Measurements from ENCODE around the gene WDR76.
"Not testable (repeated sequence)": the region's sequence is repeated elsewhere in the genome, so short reads cannot be mapped to it uniquely, and the experiment has no call there.

The WDR76 gene

GRCh38 chr15:43828061-43828657 lies 1.4 kb downstream of the WDR76 start:
- peak overlapping the region; percentile 90 for H3K4me2 ChIP-seq (ENCODE audit: low read length)
- no peaks in the 10 kb centered on the region for H4K20me1 ChIP-seq (ENCODE audit: insufficient read depth, low read length)
- H3K4me1 ChIP-seq (ENCODE audit: insufficient read depth, low read length, severe bottlenecking), result peaks cover 68% of the 10 kb centered on the region
- H3K9me2 ChIP-seq (ENCODE audit: low read depth, low read length), result no peaks in the 10 kb centered on the region
- TF ChIP-seq EZH2 (IDR thresholded peaks at IDR 0.05; ENCODE audit: borderline replicate concordance, low read length) (no peak), CTCF (IDR thresholded peaks at IDR 0.05; ENCODE audit: low read length) (no peak)
- H3K36me3 ChIP-seq (ENCODE audit: insufficient read depth, low read length), result peaks cover 51% of the 10 kb centered on the region
- H3K79me2 ChIP-seq (ENCODE audit: insufficient read depth, low read length), result peaks cover 72% of the 10 kb centered on the region
- H2AFZ ChIP-seq (ENCODE audit: low read length), result no peak overlapping the region
- H3K9me3 ChIP-seq (ENCODE audit: low read length), result no peaks in the 10 kb centered on the region
- H3K9ac ChIP-seq (ENCODE audit: low read length), result peak overlapping the region; percentile 88
- H3F3A ChIP-seq (ENCODE audit: insufficient read depth, low read length), result no peaks in the 10 kb centered on the region
- H3K4me3 ChIP-seq (ENCODE audit: low read depth, low read length, poor library complexity, severe bottlenecking), result peak overlapping the region; percentile 80
- no peaks in the 10 kb centered on the region for H3K27me3 ChIP-seq (ENCODE audit: insufficient read depth, low read length)
- peak overlapping the region; percentile 81 for H3K27ac ChIP-seq (ENCODE audit: low read depth, low read length, poor library complexity, severe bottlenecking)

GRCh38 chr15:43829951-43830540 lies 3.2 kb downstream of the WDR76 start:
- H3F3A ChIP-seq (ENCODE audit: insufficient read depth, low read length); H2AFZ ChIP-seq (ENCODE audit: low read length); H3K9me2 ChIP-seq (ENCODE audit: low read depth, low read length); H3K9me3 ChIP-seq (ENCODE audit: low read length); H4K20me1 ChIP-seq (ENCODE audit: insufficient read depth, low read length); H3K27me3 ChIP-seq (ENCODE audit: insufficient read depth, low read length): not testable (repeated sequence)
- H3K4me2 ChIP-seq (ENCODE audit: low read length), result peak overlapping the region; percentile 90
- H3K9ac ChIP-seq (ENCODE audit: low read length), result peak overlapping the region; percentile 88; the same call in 1 of the 2 replicates
- peak overlapping the region; percentile 80 for H3K4me3 ChIP-seq (ENCODE audit: low read depth, low read length, poor library complexity, severe bottlenecking)
- peaks cover 57% of the 10 kb centered on the region for H3K4me1 ChIP-seq (ENCODE audit: insufficient read depth, low read length, severe bottlenecking)
- peaks cover 70% of the 10 kb centered on the region for H3K36me3 ChIP-seq (ENCODE audit: insufficient read depth, low read length)
- H3K79me2 ChIP-seq (ENCODE audit: insufficient read depth, low read length), result peaks cover 59% of the 10 kb centered on the region
- peak overlapping the region; percentile 81 for H3K27ac ChIP-seq (ENCODE audit: low read depth, low read length, poor library complexity, severe bottlenecking)

GRCh38 chr15:43830691-43831275 lies 4.0 kb downstream of the WDR76 start:
- not testable (repeated sequence) for H3F3A ChIP-seq (ENCODE audit: insufficient read depth, low read length); H3K9me2 ChIP-seq (ENCODE audit: low read depth, low read length); H2AFZ ChIP-seq (ENCODE audit: low read length); H3K27me3 ChIP-seq (ENCODE audit: insufficient read depth, low read length); H4K20me1 ChIP-seq (ENCODE audit: insufficient read depth, low read length); H3K9me3 ChIP-seq (ENCODE audit: low read length)
- peak overlapping the region; percentile 80 for H3K4me3 ChIP-seq (ENCODE audit: low read depth, low read length, poor library complexity, severe bottlenecking)
- H3K79me2 ChIP-seq (ENCODE audit: insufficient read depth, low read length), result peaks cover 59% of the 10 kb centered on the region
- peaks cover 77% of the 10 kb centered on the region for H3K36me3 ChIP-seq (ENCODE audit: insufficient read depth, low read length)
- H3K4me1 ChIP-seq (ENCODE audit: insufficient read depth, low read length, severe bottlenecking), result peaks cover 52% of the 10 kb centered on the region
- H3K27ac ChIP-seq (ENCODE audit: low read depth, low read length, poor library complexity, severe bottlenecking), result peak overlapping the region; percentile 81
- peak overlapping the region; percentile 90 for H3K4me2 ChIP-seq (ENCODE audit: low read length)
- peak overlapping the region; percentile 36; the same call in 1 of the 2 replicates for H3K9ac ChIP-seq (ENCODE audit: low read length)

- peak overlapping the region; percentile 81 for H3K27ac ChIP-seq (ENCODE audit: low read depth, low read length, poor library complexity, severe bottlenecking)
- not testable (repeated sequence) for H3K27me3 ChIP-seq (ENCODE audit: insufficient read depth, low read length); H3K9me3 ChIP-seq (ENCODE audit: low read length); H2AFZ ChIP-seq (ENCODE audit: low read length); H3F3A ChIP-seq (ENCODE audit: insufficient read depth, low read length); H3K9me2 ChIP-seq (ENCODE audit: low read depth, low read length); H4K20me1 ChIP-seq (ENCODE audit: insufficient read depth, low read length)
- peak overlapping the region; percentile 90 for H3K4me2 ChIP-seq (ENCODE audit: low read length)
- H3K4me3 ChIP-seq (ENCODE audit: low read depth, low read length, poor library complexity, severe bottlenecking), result peak overlapping the region; percentile 80
- H3K36me3 ChIP-seq (ENCODE audit: insufficient read depth, low read length), result peaks cover 85% of the 10 kb centered on the region
- peaks cover 47% of the 10 kb centered on the region for H3K4me1 ChIP-seq (ENCODE audit: insufficient read depth, low read length, severe bottlenecking)
- peaks cover 59% of the 10 kb centered on the region for H3K79me2 ChIP-seq (ENCODE audit: insufficient read depth, low read length)
- peak overlapping the region; percentile 36; the same call in 1 of the 2 replicates for H3K9ac ChIP-seq (ENCODE audit: low read length)
These were observed 4.8 kb downstream of the WDR76 start for GRCh38 chr15:43831519-43832052.

- Histone ChIP-seq H3K27ac (ENCODE audit: low read depth, low read length, poor library complexity, severe bottlenecking) (peak overlapping the region; percentile 81), H3K4me2 (ENCODE audit: low read length) (peak overlapping the region; percentile 90), H3K36me3 (ENCODE audit: insufficient read depth, low read length) (peaks cover 94% of the 10 kb centered on the region), H3K4me1 (ENCODE audit: insufficient read depth, low read length, severe bottlenecking) (peaks cover 46% of the 10 kb centered on the region), H3K79me2 (ENCODE audit: insufficient read depth, low read length) (peaks cover 52% of the 10 kb centered on the region), H3K4me3 (ENCODE audit: low read depth, low read length, poor library complexity, severe bottlenecking) (peak overlapping the region; percentile 80)
- H2AFZ ChIP-seq (ENCODE audit: low read length); H3K9ac ChIP-seq (ENCODE audit: low read length); H3K9me3 ChIP-seq (ENCODE audit: low read length); H3K27me3 ChIP-seq (ENCODE audit: insufficient read depth, low read length); H3F3A ChIP-seq (ENCODE audit: insufficient read depth, low read length); H3K9me2 ChIP-seq (ENCODE audit: low read depth, low read length); H4K20me1 ChIP-seq (ENCODE audit: insufficient read depth, low read length): not testable (repeated sequence)
These were observed 5.7 kb downstream of the WDR76 start for GRCh38 chr15:43832485-43832884.
